Measurements from ENCODE around the gene NOX4. TPM values are rescaled to one million over a fixed set of nuclear protein-coding genes. Genes with fewer than 3 reads are reported as not detected.

Gene NOX4
- total and polyA plus RNA-seq, 2 of the 8 experiments (the other 6 are each of a cell fraction or from before 2014, with no cell fraction given) = 2.0 to 2.3 TPM

DNA sequence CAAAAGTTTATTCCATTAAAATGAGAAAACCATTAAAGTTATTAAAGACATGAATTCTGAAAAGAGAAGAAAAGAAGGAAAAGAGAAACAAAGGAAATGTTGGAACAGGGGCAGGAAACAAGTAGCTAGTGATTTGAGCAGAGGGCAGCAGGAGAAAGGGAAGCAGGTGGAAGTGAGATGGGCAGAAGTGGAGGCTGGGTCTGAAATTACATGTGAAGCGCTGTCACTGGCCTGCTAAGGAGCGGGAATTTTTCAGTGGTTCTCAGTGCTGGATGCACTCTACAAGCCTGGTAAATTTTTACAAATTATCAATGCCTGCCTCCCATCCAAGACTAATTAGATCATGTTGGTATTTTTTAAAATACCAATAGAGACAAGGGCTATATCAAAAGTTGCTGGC, 48.4 kb downstream of the NOX4 start:
- Histone ChIP-seq H4K91ac (replicated peaks; ENCODE audit: insufficient read length, low read length) (no peak overlapping the region), H3K9ac (replicated peaks in 1 of 4; ENCODE audit: extremely low read depth in 1 of 4, low read depth in 3 of 4, low read length in 3 of 4) (no peak overlapping the region), H2AK5ac (ENCODE audit: low read depth, low read length) (no peak overlapping the region), H2BK12ac (ENCODE audit: low read depth, low read length) (no peak overlapping the region), H3K4me2 (ENCODE audit: insufficient read depth in 1 of 2, low read depth in 2 of 2, low read length in 2 of 2) (no peak overlapping the region), H3K56ac (replicated peaks; ENCODE audit: insufficient read length, low read depth, low read length) (no peak overlapping the region), H4K20me1 (replicated peaks in 1 of 2; ENCODE audit: control insufficient read depth in 1 of 2, insufficient read depth in 2 of 2, low read length in 2 of 2) (no peaks in the 10 kb centered on the region), H2BK15ac (ENCODE audit: low read length) (no peak overlapping the region), H3K79me1 (ENCODE audit: low read depth, low read length) (no peaks in the 10 kb centered on the region), H3K4ac (replicated peaks; ENCODE audit: insufficient read length, low read depth, low read length) (no peak overlapping the region), H3K4me3 (ENCODE audit: extremely low read depth in 1 of 4, insufficient read depth in 2 of 4, low read depth in 3 of 4, low read length in 4 of 4) (no peak overlapping the region), H3K27ac (ENCODE audit: low read depth, low read length) (no peak overlapping the region), H3K79me2 (ENCODE audit: control insufficient read depth in 1 of 2, insufficient read depth in 2 of 2, low read length in 2 of 2) (no peaks in the 10 kb centered on the region), H3K23ac (ENCODE audit: insufficient read length) (no peak overlapping the region), H3K36me3 (ENCODE audit: control insufficient read depth in 2 of 4, insufficient read depth in 4 of 4, low read length in 3 of 4) (no peaks in the 10 kb centered on the region), H4K8ac (ENCODE audit: extremely low read depth, insufficient read depth, low read length) (no peak overlapping the region), H2BK20ac (ENCODE audit: low read length) (no peak overlapping the region), H3K14ac (ENCODE audit: insufficient read length) (no peak overlapping the region), H3K23me2 (ENCODE audit: low read depth, low read length) (no peaks in the 10 kb centered on the region; the same call in 1 of the 2 replicates), H3K9me3 (ENCODE audit: insufficient read depth in 2 of 2, low read depth in 1 of 2, low read length in 1 of 2) (no peaks in the 10 kb centered on the region), H2AFZ (ENCODE audit: low read length) (no peak overlapping the region), H4K5ac (ENCODE audit: insufficient read length, low read depth, low read length) (no peak overlapping the region), H2BK120ac (replicated peaks; ENCODE audit: low read depth, low read length) (no peak overlapping the region), H2BK5ac (ENCODE audit: low read depth, low read length) (no peak overlapping the region), H3K4me1 (replicated peaks in 1 of 4; ENCODE audit: control insufficient read depth in 3 of 4, insufficient read depth in 4 of 4, low read length in 3 of 4) (no peaks in the 10 kb centered on the region), H3K18ac (ENCODE audit: extremely low read depth, low read length) (no peak overlapping the region), H3K27me3 (replicated peaks in 1 of 4; ENCODE audit: control insufficient read depth in 3 of 4, extremely low read depth in 1 of 4, insufficient read depth in 3 of 4, low read length in 3 of 4) (no peaks in the 10 kb centered on the region)
- POLR2A ChIA-PET (ENCODE audit: partially characterized antibody) = no interaction called here
- CTCF ChIA-PET (ENCODE audit: partially characterized antibody) = no interaction called here
- TF ChIP-seq, protein P1, sequence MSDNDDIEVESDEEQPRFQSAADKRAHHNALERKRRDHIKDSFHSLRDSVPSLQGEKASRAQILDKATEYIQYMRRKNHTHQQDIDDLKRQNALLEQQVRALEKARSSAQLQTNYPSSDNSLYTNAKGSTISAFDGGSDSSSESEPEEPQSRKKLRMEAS (IDR thresholded peaks at IDR 0.05) = no peak
- no peak for TF ChIP-seq POLR2A (IDR thresholded peaks at IDR 0.05; ENCODE audit: control extremely low read depth in 1 of 2, low read depth in 2 of 2, low read length in 2 of 2)
- TF ChIP-seq KDM1A (IDR thresholded peaks at IDR 0.05; ENCODE audit: borderline replicate concordance, low read length) = no peak
- TF ChIP-seq SIX5 (IDR thresholded peaks at IDR 0.05; ENCODE audit: low read depth, low read length) = no peak
- FAIRE-seq (no peak), DNase-seq (ENCODE audit: low read depth in 1 of 2, low spot score in 2 of 2) (no peak)
- WGBS, 2 experiments (ENCODE audit: extremely low coverage in 1 of 2, insufficient coverage in 1 of 2, insufficient read length in 1 of 2, insufficient replicate concordance in 2 of 2, low coverage in 1 of 2, low lambda C conversion rate in 2 of 2, missing lambda C conversion rate in 1 of 2) = 94% methylated on average over 2 of the region's 2 CpGs; no CpG with 5 or more reads in 1 of the 2 experiments

Measured in H1 (cell line).